Heart left ventricle (tissue), 16 donors: ENCODE data around the gene KRT2. TPM values are rescaled to one million over a fixed set of nuclear protein-coding genes. Genes with fewer than 3 reads are reported as not detected.

Source experiments
- ATAC-seq, 4 donors: fragments of 200-7000 bp; cut with Tn5 transposase; one replicate each; pipeline ENCODE4 v1.9.1; 2020 to 2022; ENCODE audit warnings: moderate library complexity in 4 of 4, mild to moderate bottlenecking in 3 of 4, moderate number of reproducible peaks in 1 of 4
- DNase-seq, 5 donors: peaks; one replicate each; pipeline ENCODE4 v3.0.0-alpha.2; 2020
- H3K27ac ChIP-seq, 12 donors: fragments of 200-600 bp; sonication (generic) in 4 of 12; one replicate each; pipeline versions ENCODE4 v1.5.0 to v1.8.0; 2016 to 2022; ENCODE audit warnings: mild to moderate bottlenecking in 2 of 12
- H3K27me3 ChIP-seq, 9 donors: fragments of 200-600 bp; sonication (generic) in 2 of 9; one replicate each; pipeline versions ENCODE4 v1.5.1 to v1.8.0; 2016 to 2022; ENCODE audit warnings: mild to moderate bottlenecking in 3 of 9
- H3K36me3 ChIP-seq, 9 donors: fragments of 200-600 bp; sonication (generic) in 2 of 9; one replicate each; pipeline versions ENCODE4 v1.5.0 to v1.8.0; 2018 to 2022; ENCODE audit warnings: mild to moderate bottlenecking in 2 of 9
- H3K4me1 ChIP-seq, 12 donors: fragments of 200-600 bp; sonication (generic) in 4 of 12; one replicate each; pipeline versions ENCODE4 v1.5.0 to v1.8.0; 2016 to 2022; ENCODE audit warnings: mild to moderate bottlenecking in 3 of 12
- H3K4me3 ChIP-seq, 12 donors: fragments of 200-600 bp; sonication (generic) in 4 of 12; one replicate each; pipeline versions ENCODE4 v1.5.0 to v1.8.0; 2017 to 2022; ENCODE audit warnings: mild to moderate bottlenecking in 9 of 12, moderate library complexity in 4 of 12
- H3K9me3 ChIP-seq, 12 donors: fragments of 200-600 bp; sonication (generic) in 4 of 12; one replicate each; pipeline versions ENCODE4 v1.5.0 to v1.8.0; 2016 to 2022; ENCODE audit warnings: mild to moderate bottlenecking in 1 of 12
- POLR2A ChIP-seq, 2 donors: fragments of 450-650 bp; IDR thresholded peaks; one replicate each; pipeline ENCODE4 v1.6.1; 2017; ENCODE audit warnings: antibody characterized with exemption in 2 of 2, mild to moderate bottlenecking in 2 of 2, moderate library complexity in 2 of 2
- WGBS, 4 donors: extraction: QIAGEN DNeasy Blood & Tissue Kit in 2 of 4; methylation state at CpG; one replicate each; pipeline versions ENCODE4 v1.1.5 to v1.1.7; 2013 to 2018; 5-methylcytosine and 5-hydroxymethylcytosine counted together
- intact Hi-C, 10 donors: fragments of 100-400 bp; cut with DNase I; formaldehyde crosslinking; loops; one replicate each; pipeline versions ENCODE4 v1.11.1 to v1.14.2; 2022
- polyA plus RNA-seq, 2 donors: library from polyadenylated mRNA; stranded (reverse); fragments of 200-250 nt; gene quantifications; one replicate each; pipeline ENCODE4 v1.2.3, GENCODE V29; 2013
- total RNA-seq, 9 donors: library from RNA; depleted of rRNA in 2 of 9; stranded (reverse); fragments of >200 nt in 2 of 9; fragmentation: NEBNext Ultra II Directional in 3 of 9; extraction: Animal tissue kit (Norgen Biotek cat#: 25700) in 3 of 9; gene quantifications; one replicate each; pipeline versions ENCODE4 v1.1.0 to v1.2.4, GENCODE V29; 2016 to 2023
- TF ChIP-seq, protein P1 (sequence below), 12 donors: fragments of 200-600 bp; sonication (generic) in 4 of 12; IDR thresholded peaks; one replicate each; pipeline versions ENCODE4 v1.5.0 to v1.8.0; 2018 to 2022; ENCODE audit warnings: antibody characterized with exemption in 12 of 12, mild to moderate bottlenecking in 5 of 12
- donor health status: ischemic (EF 13 %, LVEDD 7.1; RV severe dilation, severe dysfunction).
- donor health status: healthy with polysubstance abuse.
- donor health status: DM: no; HTN: yes; CAD: no.
- donor health status: DM: no; HTN: no; CAD: no.
- donor health status: ischemic (EF 25% LVEDD 6.9; RV normal size, moderate dysfunction).
- donor health status: ischemic (EF 25% LVEDD 5.7; RV mildly dilated, moderate dysfunction).
- donor health status: healthy.
- donor health status: DM: yes; HTN: yes; CAD: no.
- donor health status: ischemic (EF 35%, LVEDD 5.7; RV mildly dilated, moderate dysfunction).
- donor health status: nonischemic (EF 11% LVEDD 7.7; RV severe dilation, severe dysfunction).
- donor health status: DM: yes; HTN: yes; CAD: no.
- donor health status: PGD.
- donor health status: ischemic (EF 29% LVEDD 5.4; RV normal size, mild dysfunction).
- donor health status: nonischemic (EF 23%, LVEDD 6.1; RV moderate dilation, normal function).

The KRT2 gene
- total and polyA plus RNA-seq, 11 donors = not detected

GRCh38 chr12:52673713-52674432, 21.9 kb upstream of the KRT2 start:
- no peaks in the 10 kb centered on the region for H3K4me1 ChIP-seq
- no peaks in the 10 kb centered on the region for H3K9me3 ChIP-seq
- intact Hi-C loops = loop anchor here in 1 of 10 donors (10.0 kb wide), 1 partner anchor 191 kb away; no protein-coding TSS in a partner anchor
- no peak for DNase-seq
- no peak overlapping the region for H3K4me3 ChIP-seq
- no peak overlapping the region for H3K27ac ChIP-seq
- TF ChIP-seq POLR2A (IDR thresholded peaks at IDR 0.05) = no peak
- TF ChIP-seq, protein P1, sequence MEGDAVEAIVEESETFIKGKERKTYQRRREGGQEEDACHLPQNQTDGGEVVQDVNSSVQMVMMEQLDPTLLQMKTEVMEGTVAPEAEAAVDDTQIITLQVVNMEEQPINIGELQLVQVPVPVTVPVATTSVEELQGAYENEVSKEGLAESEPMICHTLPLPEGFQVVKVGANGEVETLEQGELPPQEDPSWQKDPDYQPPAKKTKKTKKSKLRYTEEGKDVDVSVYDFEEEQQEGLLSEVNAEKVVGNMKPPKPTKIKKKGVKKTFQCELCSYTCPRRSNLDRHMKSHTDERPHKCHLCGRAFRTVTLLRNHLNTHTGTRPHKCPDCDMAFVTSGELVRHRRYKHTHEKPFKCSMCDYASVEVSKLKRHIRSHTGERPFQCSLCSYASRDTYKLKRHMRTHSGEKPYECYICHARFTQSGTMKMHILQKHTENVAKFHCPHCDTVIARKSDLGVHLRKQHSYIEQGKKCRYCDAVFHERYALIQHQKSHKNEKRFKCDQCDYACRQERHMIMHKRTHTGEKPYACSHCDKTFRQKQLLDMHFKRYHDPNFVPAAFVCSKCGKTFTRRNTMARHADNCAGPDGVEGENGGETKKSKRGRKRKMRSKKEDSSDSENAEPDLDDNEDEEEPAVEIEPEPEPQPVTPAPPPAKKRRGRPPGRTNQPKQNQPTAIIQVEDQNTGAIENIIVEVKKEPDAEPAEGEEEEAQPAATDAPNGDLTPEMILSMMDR (IDR thresholded peaks at IDR 0.05) = no peak
- peaks cover 0 to 34% (median 0%) of the 10 kb centered on the region in 9 donors for H3K27me3 ChIP-seq
- 71 to 77% (median 74%) methylated on average over 3 of the region's 3 CpGs for WGBS, 4 donors
- ATAC-seq = no peak
- no peaks in the 10 kb centered on the region for H3K36me3 ChIP-seq

- intact Hi-C loops = loop anchor here in 1 of 10 donors (10.0 kb wide), 1 partner anchor 192 kb away; no protein-coding TSS in a partner anchor
- no peaks in the 10 kb centered on the region for H3K36me3 ChIP-seq
- H3K27ac ChIP-seq = no peak overlapping the region
- H3K4me1 ChIP-seq = no peaks in the 10 kb centered on the region
- ATAC-seq (no peak), DNase-seq (no peak)
- no peak for TF ChIP-seq POLR2A (IDR thresholded peaks at IDR 0.05)
- TF ChIP-seq, protein P1 (IDR thresholded peaks at IDR 0.05) = no peak
- no peak overlapping the region for H3K4me3 ChIP-seq
- H3K27me3 ChIP-seq = peaks cover 0 to 33% (median 0%) of the 10 kb centered on the region in 9 donors
- H3K9me3 ChIP-seq = no peaks in the 10 kb centered on the region
- WGBS, 4 donors = 73 to 83% (median 78%) methylated on average over 5 of the region's 5 CpGs
Observed at GRCh38 chr12:52673217-52673616, 21.2 kb upstream of the KRT2 start.

DNA sequence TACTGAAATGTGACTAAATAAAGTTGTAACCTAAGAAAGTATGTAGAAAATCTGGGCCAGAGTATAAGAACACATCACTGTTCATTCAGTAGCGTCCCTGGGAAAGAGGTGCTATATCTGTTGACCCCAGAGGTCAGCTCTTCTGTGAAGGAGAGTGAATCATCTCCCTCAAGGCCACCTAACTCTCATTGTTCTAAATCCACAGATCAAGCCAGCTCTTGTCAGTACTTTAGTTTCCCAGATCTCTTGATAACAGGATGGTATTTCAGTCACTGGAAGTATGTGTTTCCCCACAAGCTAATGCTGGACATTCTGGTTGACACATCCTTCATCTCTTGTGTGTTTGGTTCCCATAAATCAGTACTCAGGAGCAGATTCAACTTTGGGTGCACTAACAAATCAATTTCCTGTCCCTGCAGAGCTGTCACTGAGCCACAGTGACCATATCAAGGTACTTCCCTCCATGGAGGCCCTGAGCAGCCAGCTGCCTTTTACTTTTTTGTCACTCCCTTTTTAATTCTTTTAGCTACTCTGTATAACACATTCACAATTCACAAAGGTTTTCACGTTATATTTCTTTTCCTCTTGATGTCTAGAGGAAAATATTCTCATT, 20.4 kb upstream of the KRT2 start:
- no peaks in the 10 kb centered on the region for H3K9me3 ChIP-seq
- 60 to 73% (median 71%) methylated on average over 2 of the region's 2 CpGs for WGBS, 4 donors
- no peaks in the 10 kb centered on the region for H3K4me1 ChIP-seq
- TF ChIP-seq, protein P1 (IDR thresholded peaks at IDR 0.05) = no peak
- TF ChIP-seq POLR2A (IDR thresholded peaks at IDR 0.05) = no peak
- H3K36me3 ChIP-seq = no peaks in the 10 kb centered on the region
- peaks cover 0 to 33% (median 0%) of the 10 kb centered on the region in 9 donors for H3K27me3 ChIP-seq
- intact Hi-C loops = loop anchor here in 1 of 10 donors (10.0 kb wide), 1 partner anchor 192 kb away; no protein-coding TSS in a partner anchor
- no peak overlapping the region for H3K4me3 ChIP-seq
- no peak overlapping the region for H3K27ac ChIP-seq
- ATAC-seq (no peak), DNase-seq (no peak)

- no peak for DNase-seq
- no peak for ATAC-seq
- Histone ChIP-seq H3K27ac (no peak overlapping the region), H3K9me3 (no peaks in the 10 kb centered on the region), H3K36me3 (no peaks in the 10 kb centered on the region), H3K4me3 (no peak overlapping the region), H3K27me3 (peaks cover 0 to 37% (median 0%) of the 10 kb centered on the region in 9 donors), H3K4me1 (no peaks in the 10 kb centered on the region)
- intact Hi-C loops = loop anchor here in 1 of 10 donors (10.0 kb wide), 1 partner anchor 194 kb away; no protein-coding TSS in a partner anchor
- WGBS, 4 donors = 88 to 92% (median 89%) methylated on average over 3 of the region's 3 CpGs
- TF ChIP-seq POLR2A (IDR thresholded peaks at IDR 0.05) = no peak
- TF ChIP-seq, protein P1 (IDR thresholded peaks at IDR 0.05) = no peak
Observed at GRCh38 chr12:52670961-52671360, 18.9 kb upstream of the KRT2 start.
